Measurements from ENCODE around the gene DHX32.

GRCh38 chr10:125848857-125849256 lies 32.2 kb downstream of the DHX32 start:
- TF ChIP-seq, protein P1, sequence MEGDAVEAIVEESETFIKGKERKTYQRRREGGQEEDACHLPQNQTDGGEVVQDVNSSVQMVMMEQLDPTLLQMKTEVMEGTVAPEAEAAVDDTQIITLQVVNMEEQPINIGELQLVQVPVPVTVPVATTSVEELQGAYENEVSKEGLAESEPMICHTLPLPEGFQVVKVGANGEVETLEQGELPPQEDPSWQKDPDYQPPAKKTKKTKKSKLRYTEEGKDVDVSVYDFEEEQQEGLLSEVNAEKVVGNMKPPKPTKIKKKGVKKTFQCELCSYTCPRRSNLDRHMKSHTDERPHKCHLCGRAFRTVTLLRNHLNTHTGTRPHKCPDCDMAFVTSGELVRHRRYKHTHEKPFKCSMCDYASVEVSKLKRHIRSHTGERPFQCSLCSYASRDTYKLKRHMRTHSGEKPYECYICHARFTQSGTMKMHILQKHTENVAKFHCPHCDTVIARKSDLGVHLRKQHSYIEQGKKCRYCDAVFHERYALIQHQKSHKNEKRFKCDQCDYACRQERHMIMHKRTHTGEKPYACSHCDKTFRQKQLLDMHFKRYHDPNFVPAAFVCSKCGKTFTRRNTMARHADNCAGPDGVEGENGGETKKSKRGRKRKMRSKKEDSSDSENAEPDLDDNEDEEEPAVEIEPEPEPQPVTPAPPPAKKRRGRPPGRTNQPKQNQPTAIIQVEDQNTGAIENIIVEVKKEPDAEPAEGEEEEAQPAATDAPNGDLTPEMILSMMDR (optimal IDR thresholded peaks at IDR 0.05 in 1 of 3, IDR thresholded peaks at IDR 0.05 in 1 of 3, conservative IDR thresholded peaks at IDR 0.05 in 1 of 3; ENCODE audit: extremely low read depth in 1 of 3, insufficient read depth in 2 of 3, low read length in 3 of 3), result no peak
- no peak for TF ChIP-seq EZH2 (IDR thresholded peaks at IDR 0.05; ENCODE audit: low read length)
